Smooth muscle cell (in vitro differentiated cells): ENCODE data around the gene RAB11FIP4. TPM values are rescaled to one million over a fixed set of nuclear protein-coding genes. Genes with fewer than 3 reads are reported as not detected.

Experiments
- DNase-seq: peaks from one replicate; lab custom pipeline; 2025; ENCODE audit not compliant: unreplicated experiment; lab: John Stamatoyannopoulos, UW
- H2AFZ ChIP-seq: fragments of 200-600 bp; sonication (generic); 2 replicates; pipeline ENCODE4 v1.6.0; 2016; ENCODE audit warnings: antibody characterized with exemption, low read depth, mild to moderate bottlenecking
- H3F3A ChIP-seq: fragments of 200-600 bp; sonication (generic); 2 replicates; pipeline ENCODE4 v1.6.0; 2017; ENCODE audit warnings: antibody characterized with exemption, low read depth
- H3K27ac ChIP-seq: fragments of 200-600 bp; sonication (generic); 2 replicates; pipeline ENCODE4 v1.5.1; 2016; ENCODE audit warnings: low read depth, mild to moderate bottlenecking
- H3K27me3 ChIP-seq: fragments of 200-600 bp; sonication (generic); 2 replicates; pipeline ENCODE4 v1.6.1; 2016; ENCODE audit warnings: low read depth, mild to moderate bottlenecking
- H3K36me3 ChIP-seq: fragments of 200-600 bp; sonication (generic); 2 replicates; pipeline ENCODE4 v1.5.1; 2016; ENCODE audit warnings: low read depth
- H3K4me1 ChIP-seq: fragments of 200-600 bp; sonication (generic); 2 replicates; pipeline ENCODE4 v1.5.1; 2016; ENCODE audit warnings: low read depth
- H3K4me2 ChIP-seq: fragments of 200-600 bp; sonication (generic); 2 replicates; pipeline ENCODE4 v1.6.0; 2016; ENCODE audit warnings: mild to moderate bottlenecking
- H3K4me3 ChIP-seq: fragments of 200-600 bp; sonication (generic); 2 replicates; pipeline ENCODE4 v1.5.1; 2016; ENCODE audit warnings: mild to moderate bottlenecking
- H3K79me2 ChIP-seq: fragments of 200-600 bp; sonication (generic); 2 replicates; pipeline ENCODE4 v1.6.0; 2016; ENCODE audit warnings: low read depth, mild to moderate bottlenecking
- H3K9ac ChIP-seq: fragments of 200-600 bp; sonication (generic); 2 replicates; pipeline ENCODE4 v1.6.0; 2016; ENCODE audit warnings: low read depth
- H3K9me3 ChIP-seq: fragments of 200-600 bp; sonication (generic); replicated peaks from 2 replicates; pipeline ENCODE4 v1.5.1; 2016; ENCODE audit warnings: low read depth
- H4K20me1 ChIP-seq: fragments of 200-600 bp; sonication (generic); 2 replicates; pipeline ENCODE4 v1.6.0; 2016; ENCODE audit warnings: low read depth
- CTCF ChIP-seq: fragments of 200-600 bp; sonication (generic); IDR thresholded peaks from 2 replicates; pipeline ENCODE4 v1.5.1; 2017; ENCODE audit warnings: borderline replicate concordance, mild to moderate bottlenecking, antibody characterized with exemption; ENCODE audit not compliant: insufficient read depth, poor library complexity, severe bottlenecking
- WGBS: methylation state at CpG from one replicate; pipeline ENCODE4 v1.1.7; 2016; ENCODE audit warnings: low lambda C conversion rate; 5-methylcytosine and 5-hydroxymethylcytosine counted together
- polyA plus RNA-seq: library from polyadenylated mRNA; unstranded; fragments of >200 nt; fragmentation: Nextera tagmentation; extraction: Ambion mirVana; gene quantifications from 2 replicates; pipeline ENCODE4 v1.2.1, GENCODE V29; 2016
- total RNA-seq: library from RNA; depleted of rRNA; stranded (reverse); fragments of >200 nt; gene quantifications from 2 replicates; pipeline ENCODE4 v1.2.3, GENCODE V29; 2014

Gene RAB11FIP4
- total and polyA plus RNA-seq, 2 experiments from 2014 or later, result 0.42 to 2.9 TPM

GRCh38 chr17:31534223-31534888 is 142.9 kb downstream of the RAB11FIP4 start:
- Histone ChIP-seq H3K4me3 (no peak overlapping the region), H3K9ac (peak overlapping the region; percentile 51), H3K9me3 (no peaks in the 10 kb centered on the region), H3K36me3 (no peaks in the 10 kb centered on the region), H3K79me2 (no peaks in the 10 kb centered on the region), H3F3A (peaks cover 12% of the 10 kb centered on the region), H4K20me1 (no peaks in the 10 kb centered on the region), H2AFZ (no peak overlapping the region), H3K27ac (peak overlapping the region; percentile 87), H3K4me2 (peak overlapping the region; percentile 78), H3K27me3 (no peaks in the 10 kb centered on the region), H3K4me1 (peaks cover 20% of the 10 kb centered on the region)
- DNase-seq, result no peak
- WGBS, result 48% methylated on average over 10 of the region's 10 CpGs
- no peak for TF ChIP-seq CTCF

- H4K20me1 ChIP-seq, result no peaks in the 10 kb centered on the region
- H3K9ac ChIP-seq, result no peak overlapping the region
- WGBS, result 30% methylated on average over 1 of the region's 2 CpGs
- peaks cover 20% of the 10 kb centered on the region for H3K4me1 ChIP-seq
- H3K79me2 ChIP-seq, result no peaks in the 10 kb centered on the region
- no peak for TF ChIP-seq CTCF
- H3K36me3 ChIP-seq, result no peaks in the 10 kb centered on the region
- no peak overlapping the region for H3K27ac ChIP-seq
- H2AFZ ChIP-seq, result no peak overlapping the region
- no peaks in the 10 kb centered on the region for H3K9me3 ChIP-seq
- peaks cover 12% of the 10 kb centered on the region for H3F3A ChIP-seq
- no peak overlapping the region for H3K4me3 ChIP-seq
- no peak overlapping the region for H3K4me2 ChIP-seq
- DNase-seq, result no peak
- no peaks in the 10 kb centered on the region for H3K27me3 ChIP-seq
Observed at GRCh38 chr17:31535581-31535981, 144.1 kb downstream of the RAB11FIP4 start.

GRCh38 chr17:31536451-31536850 is 145.0 kb downstream of the RAB11FIP4 start:
- WGBS, result 98% methylated on average over 5 of the region's 5 CpGs
- no peak for DNase-seq

More at GRCh38 chr17:31536451-31536850, 145.0 kb downstream of the RAB11FIP4 start:
- no peak overlapping the region for H2AFZ ChIP-seq
- H3K4me2 ChIP-seq, result no peak overlapping the region
- no peak overlapping the region for H3K4me3 ChIP-seq
- no peaks in the 10 kb centered on the region for H3K27me3 ChIP-seq
- no peaks in the 10 kb centered on the region for H4K20me1 ChIP-seq
- H3K79me2 ChIP-seq, result no peaks in the 10 kb centered on the region
- no peaks in the 10 kb centered on the region for H3K9me3 ChIP-seq
- no peak overlapping the region for H3K27ac ChIP-seq
- H3K9ac ChIP-seq, result no peak overlapping the region
- H3F3A ChIP-seq, result peaks cover 12% of the 10 kb centered on the region
- H3K4me1 ChIP-seq, result peaks cover 20% of the 10 kb centered on the region
- TF ChIP-seq CTCF, result no peak
- no peaks in the 10 kb centered on the region for H3K36me3 ChIP-seq
